HCT116 (cell line): ENCODE results near the gene NRXN2. TPM values are rescaled to one million over a fixed set of nuclear protein-coding genes. Genes with fewer than 3 reads are reported as not detected.

Experiments
- ATAC-seq: fragments of 200-7000 bp; cut with Tn5 transposase; 2 replicates; pipeline ENCODE4 v1.9.1; 2020; ENCODE audit warnings: mild to moderate bottlenecking, moderate library complexity
- BruUV-seq: library from RNA; stranded (reverse); fragments of 400-500 nt; replicated peaks from 2 replicates; lab custom pipeline; 2021; lab: Mats Ljungman, UMichigan
- CTCF ChIA-PET: fragments of 300-600 bp; sonication (Branson Sonifier 250); formaldehyde crosslinking; loops from one replicate; lab custom pipeline; 2021; ENCODE audit warnings: antibody characterized with exemption; lab: Charles Lee
- POLR2A ChIA-PET: fragments of 300-600, 350-600 bp; sonication (Branson Sonifier 250); formaldehyde crosslinking; loops from one replicate; lab custom pipeline; 2021; ENCODE audit warnings: antibody characterized with exemption; lab: Charles Lee
- RAD21 ChIA-PET, 2 experiments: fragments of 300-600 bp; sonication (Branson Sonifier 250); formaldehyde crosslinking; loops; one replicate each; lab custom pipeline; 2023; ENCODE audit warnings: low total read pairs in 2 of 2; ENCODE audit not compliant: uncharacterized antibody in 2 of 2, unreplicated experiment in 2 of 2, low non-redundant PET in 1 of 2; lab: Charles Lee
- DNase-seq: peaks from one replicate; pipeline ENCODE4 v3.0.0-alpha.2; 2010; ENCODE audit warnings: low read depth, low spot score
- H2AFZ ChIP-seq: fragments of 200-600 bp; shearing (Covaris generic), sonication (generic); 2 replicates; pipeline ENCODE4 v1.6.1; 2017; ENCODE audit warnings: low read depth, mixed run types, mixed read lengths, antibody characterized with exemption, low read length; ENCODE audit not compliant: poor library complexity, severe bottlenecking
- H3K27ac ChIP-seq: 2 replicates; pipeline ENCODE4 v1.5.1; 2012; ENCODE audit warnings: low read depth, low read length
- H3K27me3 ChIP-seq: fragments of 200-600 bp; sonication (generic); 2 replicates; pipeline ENCODE4 v1.6.1; 2016; ENCODE audit warnings: mixed run types, low read length, mixed read lengths; ENCODE audit not compliant: insufficient read depth
- H3K36me3 ChIP-seq, 2 experiments: fragments of 200-500 bp in 1 of 2; fragments of 200-600 bp in 1 of 2; sonication (Bioruptor generic) in 1 of 2; sonication (generic) in 1 of 2; 2 replicates each; pipeline versions ENCODE4 v1.5.1 to v1.6.1; 2014 to 2016; ENCODE audit warnings: low read length in 2 of 2, inconsistent platforms in 1 of 2, mixed read lengths in 1 of 2, mixed run types in 1 of 2; ENCODE audit not compliant: insufficient read depth in 2 of 2, control insufficient read depth in 1 of 2
- H3K4me1 ChIP-seq, 2 experiments: fragments of 200-600 bp in 1 of 2; sonication (generic) in 1 of 2; 2 replicates each; pipeline versions ENCODE4 v1.5.1 to v1.6.1; 2012 to 2017; ENCODE audit warnings: low read length in 2 of 2, inconsistent platforms in 1 of 2, mild to moderate bottlenecking in 1 of 2, mixed read lengths in 1 of 2, mixed run types in 1 of 2, moderate library complexity in 1 of 2; ENCODE audit not compliant: insufficient read depth in 2 of 2, control insufficient read depth in 1 of 2
- H3K4me2 ChIP-seq: fragments of 200-600 bp; sonication (generic); 2 replicates; pipeline ENCODE4 v1.6.1; 2017; ENCODE audit warnings: mixed run types, low read length, mixed read lengths
- H3K4me3 ChIP-seq, 2 experiments: fragments of 200-600 bp in 1 of 2; sonication (generic) in 1 of 2; replicated peaks in 1 of 2; 2 replicates each; pipeline ENCODE4 v1.5.1; 2011 to 2016; ENCODE audit warnings: low read length in 2 of 2, control low read depth in 1 of 2, low read depth in 1 of 2, mild to moderate bottlenecking in 1 of 2, mixed read lengths in 1 of 2, mixed run types in 1 of 2
- H3K79me2 ChIP-seq: fragments of 200-600 bp; sonication (generic); 2 replicates; pipeline ENCODE4 v1.6.1; 2017; ENCODE audit warnings: mild to moderate bottlenecking, mixed run types, low read length, moderate library complexity, mixed read lengths; ENCODE audit not compliant: insufficient read depth
- H3K9ac ChIP-seq: fragments of 200-600 bp; sonication (generic); 2 replicates; pipeline ENCODE4 v1.6.1; 2016; ENCODE audit warnings: low read length, mixed read lengths
- H3K9me2 ChIP-seq: fragments of 200-600 bp; sonication (generic), shearing (Covaris generic); 2 replicates; pipeline ENCODE4 v1.6.1; 2017; ENCODE audit warnings: mixed run types, mild to moderate bottlenecking, moderate library complexity; ENCODE audit not compliant: insufficient read depth
- H3K9me3 ChIP-seq, 2 experiments: fragments of 200-500 bp in 1 of 2; fragments of 200-600 bp in 1 of 2; sonication (Bioruptor generic) in 1 of 2; sonication (generic) in 1 of 2; 2 replicates each; pipeline ENCODE4 v1.6.1; 2014 to 2017; ENCODE audit warnings: low read length in 2 of 2, mixed read lengths in 2 of 2, inconsistent platforms in 1 of 2, low read depth in 1 of 2, mild to moderate bottlenecking in 1 of 2, mixed run types in 1 of 2, moderate library complexity in 1 of 2; ENCODE audit not compliant: control insufficient read depth in 1 of 2, insufficient read depth in 1 of 2
- H4K20me1 ChIP-seq: fragments of 200-600 bp; sonication (generic), shearing (Covaris generic); 2 replicates; pipeline ENCODE4 v1.6.1; 2017; ENCODE audit warnings: mixed run types, mild to moderate bottlenecking, moderate library complexity; ENCODE audit not compliant: insufficient read depth
- ATF3 ChIP-seq: IDR thresholded peaks from 2 replicates; pipeline ENCODE4 v1.6.1; 2012
- CBX3 ChIP-seq: IDR thresholded peaks from 2 replicates; pipeline ENCODE4 v1.6.1; 2012; ENCODE audit warnings: low read depth
- CEBPB ChIP-seq: IDR thresholded peaks from 2 replicates; pipeline ENCODE4 v1.6.1; 2012; ENCODE audit warnings: low read depth
- EGR1 ChIP-seq: IDR thresholded peaks from 2 replicates; pipeline ENCODE4 v1.6.1; 2012; ENCODE audit warnings: low read depth
- EZH2 ChIP-seq: fragments of 200-600 bp; sonication (generic); IDR thresholded peaks from 2 replicates; pipeline ENCODE4 v1.6.1; 2017; ENCODE audit warnings: antibody characterized with exemption, mixed run types
- JUND ChIP-seq: IDR thresholded peaks from 2 replicates; pipeline ENCODE4 v1.6.1; 2012
- MAX ChIP-seq: IDR thresholded peaks from 2 replicates; pipeline ENCODE4 v1.6.1; 2012
- POLR2A ChIP-seq: IDR thresholded peaks from 2 replicates; pipeline ENCODE4 v1.7.0; 2011; ENCODE audit warnings: borderline replicate concordance; ENCODE audit not compliant: insufficient read depth, insufficient read length; ENCODE audit errors: extremely low read depth
- POLR2AphosphoS5 ChIP-seq: IDR thresholded peaks from 2 replicates; pipeline ENCODE4 v1.6.1; 2011; ENCODE audit warnings: mild to moderate bottlenecking, low read depth, low read length, moderate library complexity
- SIN3A ChIP-seq: IDR thresholded peaks from 2 replicates; pipeline ENCODE4 v1.6.1; 2012; ENCODE audit warnings: low read depth
- SP1 ChIP-seq: IDR thresholded peaks from 2 replicates; pipeline ENCODE4 v1.6.1; 2012; ENCODE audit warnings: low read depth
- SRF ChIP-seq: IDR thresholded peaks from 2 replicates; pipeline ENCODE4 v1.6.1; 2012; ENCODE audit warnings: low read depth
- TCF7L2 ChIP-seq: IDR thresholded peaks from 2 replicates; pipeline ENCODE4 v1.7.0; 2011; ENCODE audit warnings: borderline replicate concordance, inconsistent platforms; ENCODE audit not compliant: insufficient read depth, insufficient read length; ENCODE audit errors: extremely low read depth
- YY1 ChIP-seq: IDR thresholded peaks from 2 replicates; pipeline ENCODE4 v1.6.1; 2011; ENCODE audit warnings: low read length, low read depth, moderate library complexity, mild to moderate bottlenecking; ENCODE audit not compliant: insufficient replicate concordance; ENCODE audit errors: extremely low read depth
- ZNF274 ChIP-seq: fragments of 200-500 bp; sonication (Bioruptor generic); IDR thresholded peaks from 2 replicates; pipeline ENCODE4 v1.6.1; 2014; ENCODE audit warnings: mild to moderate bottlenecking, low read depth, low read length, inconsistent platforms
- intact Hi-C: fragments of 100-400 bp; cut with micrococcal nuclease; formaldehyde crosslinking; loops from 2 replicates; pipeline ENCODE4 v1.10.0; 2022
- total RNA-seq: library from RNA; stranded (reverse); gene quantifications from one replicate; pipeline ENCODE4 v1.2.1, GENCODE V29; 2021; ENCODE audit not compliant: unreplicated experiment
- TF ChIP-seq, protein P1 (sequence below): IDR thresholded peaks from 2 replicates; pipeline ENCODE4 v1.6.1; 2012; ENCODE audit warnings: low read depth

The NRXN2 gene
- total RNA-seq, 1 experiment from 2014 or later = 1.5 TPM

DNA sequence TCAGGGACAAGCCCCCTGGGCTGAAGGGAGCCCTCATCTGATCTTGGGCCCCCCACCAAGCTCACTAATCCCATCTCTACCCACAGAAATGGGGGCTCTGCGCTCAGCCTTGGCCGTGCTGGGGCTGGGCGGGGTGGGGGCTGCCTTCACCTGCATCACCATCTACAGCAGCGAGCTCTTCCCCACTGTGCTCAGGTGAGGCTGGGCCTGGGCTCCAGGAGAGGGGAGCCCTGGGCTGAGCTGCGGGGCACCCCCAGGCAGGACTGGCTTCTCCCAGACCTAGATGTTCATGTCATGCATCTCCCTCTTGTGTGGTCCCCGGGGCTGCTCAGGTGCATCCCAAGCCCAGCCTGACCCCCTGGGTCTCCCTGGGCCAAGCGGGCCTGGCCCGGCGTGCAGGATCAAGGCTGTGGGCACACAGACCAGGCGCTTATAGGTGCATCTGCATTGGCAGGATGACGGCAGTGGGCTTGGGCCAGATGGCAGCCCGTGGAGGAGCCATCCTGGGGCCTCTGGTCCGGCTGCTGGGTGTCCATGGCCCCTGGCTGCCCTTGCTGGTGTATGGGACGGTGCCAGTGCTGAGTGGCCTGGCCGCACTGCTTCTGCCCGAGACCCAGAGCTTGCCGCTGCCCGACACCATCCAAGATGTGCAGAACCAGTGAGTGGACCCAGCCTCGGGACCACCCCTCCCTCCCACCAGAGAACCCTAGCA, 122.6 kb downstream of the NRXN2 start:
- ATAC-seq = no peak
- no peak overlapping the region for H3K9ac ChIP-seq

GRCh38 chr11:64599698-64600211, 123.2 kb downstream of the NRXN2 start:
- H3K36me3 ChIP-seq = no peaks in the 10 kb centered on the region
- no peaks in the 10 kb centered on the region for H3K9me2 ChIP-seq
- H3K4me3 ChIP-seq = no peak overlapping the region
- no peaks in the 10 kb centered on the region for H3K27me3 ChIP-seq
- no peaks in the 10 kb centered on the region for H3K4me1 ChIP-seq
- H3K27ac ChIP-seq = no peak overlapping the region
- no TSS peak for BruUV-seq
- RAD21 ChIA-PET = interaction anchor here in 1 of 2 experiments (0.6 kb wide), 1 partner anchor 59 kb away, joined by 3 read pairs; no protein-coding TSS in a partner anchor
- intact Hi-C loops = no loop called here
- H2AFZ ChIP-seq = no peak overlapping the region
- POLR2A ChIA-PET = no interaction called here
- no peak overlapping the region for H3K9ac ChIP-seq
- CTCF ChIA-PET = no interaction called here
- H3K79me2 ChIP-seq = no peaks in the 10 kb centered on the region
- H4K20me1 ChIP-seq = no peaks in the 10 kb centered on the region
- no peak for ATAC-seq
- no peak overlapping the region for H3K4me2 ChIP-seq
- no peak for DNase-seq
- no peaks in the 10 kb centered on the region for H3K9me3 ChIP-seq
- TF ChIP-seq ZNF274 (no peak), EZH2 (no peak), JUND (no peak), TCF7L2 (no peak), MAX (no peak), CBX3 (no peak), SP1 (no peak), SRF (no peak), CEBPB (no peak), POLR2A (no peak), EGR1 (no peak), SIN3A (no peak), POLR2AphosphoS5 (no peak), ATF3 (no peak), YY1 (no peak)
- TF ChIP-seq, protein P1, sequence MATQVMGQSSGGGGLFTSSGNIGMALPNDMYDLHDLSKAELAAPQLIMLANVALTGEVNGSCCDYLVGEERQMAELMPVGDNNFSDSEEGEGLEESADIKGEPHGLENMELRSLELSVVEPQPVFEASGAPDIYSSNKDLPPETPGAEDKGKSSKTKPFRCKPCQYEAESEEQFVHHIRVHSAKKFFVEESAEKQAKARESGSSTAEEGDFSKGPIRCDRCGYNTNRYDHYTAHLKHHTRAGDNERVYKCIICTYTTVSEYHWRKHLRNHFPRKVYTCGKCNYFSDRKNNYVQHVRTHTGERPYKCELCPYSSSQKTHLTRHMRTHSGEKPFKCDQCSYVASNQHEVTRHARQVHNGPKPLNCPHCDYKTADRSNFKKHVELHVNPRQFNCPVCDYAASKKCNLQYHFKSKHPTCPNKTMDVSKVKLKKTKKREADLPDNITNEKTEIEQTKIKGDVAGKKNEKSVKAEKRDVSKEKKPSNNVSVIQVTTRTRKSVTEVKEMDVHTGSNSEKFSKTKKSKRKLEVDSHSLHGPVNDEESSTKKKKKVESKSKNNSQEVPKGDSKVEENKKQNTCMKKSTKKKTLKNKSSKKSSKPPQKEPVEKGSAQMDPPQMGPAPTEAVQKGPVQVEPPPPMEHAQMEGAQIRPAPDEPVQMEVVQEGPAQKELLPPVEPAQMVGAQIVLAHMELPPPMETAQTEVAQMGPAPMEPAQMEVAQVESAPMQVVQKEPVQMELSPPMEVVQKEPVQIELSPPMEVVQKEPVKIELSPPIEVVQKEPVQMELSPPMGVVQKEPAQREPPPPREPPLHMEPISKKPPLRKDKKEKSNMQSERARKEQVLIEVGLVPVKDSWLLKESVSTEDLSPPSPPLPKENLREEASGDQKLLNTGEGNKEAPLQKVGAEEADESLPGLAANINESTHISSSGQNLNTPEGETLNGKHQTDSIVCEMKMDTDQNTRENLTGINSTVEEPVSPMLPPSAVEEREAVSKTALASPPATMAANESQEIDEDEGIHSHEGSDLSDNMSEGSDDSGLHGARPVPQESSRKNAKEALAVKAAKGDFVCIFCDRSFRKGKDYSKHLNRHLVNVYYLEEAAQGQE = no peak

More for the DNA sequence above, 122.6 kb downstream of the NRXN2 start:
- Histone ChIP-seq H3K36me3 (no peaks in the 10 kb centered on the region), H3K9me3 (no peaks in the 10 kb centered on the region), H3K27me3 (no peaks in the 10 kb centered on the region), H3K4me1 (no peaks in the 10 kb centered on the region), H3K4me3 (no peak overlapping the region), H4K20me1 (no peaks in the 10 kb centered on the region), H3K27ac (no peak overlapping the region), H3K4me2 (no peak overlapping the region), H2AFZ (no peak overlapping the region), H3K79me2 (no peaks in the 10 kb centered on the region), H3K9me2 (no peaks in the 10 kb centered on the region)
- intact Hi-C loops = no loop called here
- BruUV-seq = no TSS peak
- ChIA-PET CTCF (no interaction called here), POLR2A (no interaction called here), RAD21 (interaction anchor here in 1 of 2 experiments (0.6 kb wide), 1 partner anchor 59 kb away, joined by 3 read pairs; no protein-coding TSS in a partner anchor)
- DNase-seq = no peak
- TF ChIP-seq CBX3 = no peak
